NCI-H446 (cell line): ENCODE results near the gene SLC25A21.
"Not testable (repeated sequence)": the region's sequence is repeated elsewhere in the genome, so short reads cannot be mapped to it uniquely, and the experiment has no call there.

Experiments used
- DNase-seq, 2 experiments: peaks; one replicate each; lab custom pipeline; 2025; lab: John Stamatoyannopoulos, UW

The SLC25A21 gene

GRCh38 chr14:36823651-36824050, 348.8 kb downstream of the SLC25A21 start:
- DNase-seq, result no peak

- no peak for DNase-seq
Measured at GRCh38 chr14:36822685-36823084, 349.7 kb downstream of the SLC25A21 start.

- no peak for DNase-seq
Measured at GRCh38 chr14:36820901-36821300, 351.5 kb downstream of the SLC25A21 start.

- no peak for DNase-seq
Measured at GRCh38 chr14:36820111-36820709, 352.2 kb downstream of the SLC25A21 start.

- DNase-seq, result no peak
Measured at GRCh38 chr14:36818794-36819384, 353.5 kb downstream of the SLC25A21 start.

- no peak for DNase-seq
Measured at GRCh38 chr14:36818246-36818645, 354.2 kb downstream of the SLC25A21 start.

GRCh38 chr14:36817071-36817930, 355.1 kb downstream of the SLC25A21 start:
- no peak for DNase-seq

- DNase-seq, result no peak
Measured at GRCh38 chr14:36816481-36816880, 355.9 kb downstream of the SLC25A21 start.

GRCh38 chr14:36814783-36815182, 357.6 kb downstream of the SLC25A21 start:
- DNase-seq, result not testable (repeated sequence)

- no peak for DNase-seq
Measured at GRCh38 chr14:36810209-36810608, 362.2 kb downstream of the SLC25A21 start.

GRCh38 chr14:36807727-36808126, 364.7 kb downstream of the SLC25A21 start:
- DNase-seq, result no peak

GRCh38 chr14:36805131-36805559, 367.3 kb downstream of the SLC25A21 start:
- no peak for DNase-seq

GRCh38 chr14:36797634-36798033, 374.8 kb downstream of the SLC25A21 start:
- DNase-seq, result no peak

- no peak for DNase-seq
Measured at GRCh38 chr14:36791402-36791801, 381.0 kb downstream of the SLC25A21 start.

GRCh38 chr14:36785511-36785910, 386.9 kb downstream of the SLC25A21 start:
- DNase-seq, result no peak

GRCh38 chr14:36784541-36784940, 387.9 kb downstream of the SLC25A21 start:
- no peak for DNase-seq

- no peak for DNase-seq
Measured at GRCh38 chr14:36781897-36782296, 390.5 kb downstream of the SLC25A21 start.

- no peak for DNase-seq
Measured at GRCh38 chr14:36773558-36773957, 398.8 kb downstream of the SLC25A21 start.

GRCh38 chr14:36773136-36773540, 399.3 kb downstream of the SLC25A21 start:
- DNase-seq, result no peak

GRCh38 chr14:36771028-36771640, 401.3 kb downstream of the SLC25A21 start:
- DNase-seq, result no peak

GRCh38 chr14:36768638-36769337, 403.6 kb downstream of the SLC25A21 start:
- no peak for DNase-seq
